SKM-1 (cell line): ENCODE results near the gene THAP4.
"Not testable (repeated sequence)": the region's sequence is repeated elsewhere in the genome, so short reads cannot be mapped to it uniquely, and the experiment has no call there.

ENCODE experiments used
- DNase-seq: peaks from one replicate; lab custom pipeline; 2025; ENCODE audit not compliant: unreplicated experiment; lab: John Stamatoyannopoulos, UW

Gene THAP4

DNA sequence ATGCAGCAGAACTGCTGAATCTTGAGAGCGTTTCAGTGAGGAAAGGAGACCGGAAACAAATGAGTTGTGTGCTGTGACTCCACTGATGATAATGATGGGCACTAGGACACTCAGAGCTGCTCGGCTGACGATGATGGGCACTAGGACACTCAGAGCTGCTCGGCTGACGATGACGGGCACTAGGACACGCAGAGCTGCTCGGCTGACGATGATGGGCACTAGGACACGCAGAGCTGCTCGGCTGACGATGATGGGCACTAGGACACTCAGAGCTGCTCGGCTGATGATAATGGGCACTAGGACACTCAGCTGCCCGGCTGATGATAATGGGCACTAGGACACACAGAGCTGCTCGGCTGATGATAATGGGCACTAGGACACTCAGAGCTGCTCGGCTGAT is 47.1 kb downstream of the THAP4 start:
- DNase-seq, result not testable (repeated sequence)

DNA sequence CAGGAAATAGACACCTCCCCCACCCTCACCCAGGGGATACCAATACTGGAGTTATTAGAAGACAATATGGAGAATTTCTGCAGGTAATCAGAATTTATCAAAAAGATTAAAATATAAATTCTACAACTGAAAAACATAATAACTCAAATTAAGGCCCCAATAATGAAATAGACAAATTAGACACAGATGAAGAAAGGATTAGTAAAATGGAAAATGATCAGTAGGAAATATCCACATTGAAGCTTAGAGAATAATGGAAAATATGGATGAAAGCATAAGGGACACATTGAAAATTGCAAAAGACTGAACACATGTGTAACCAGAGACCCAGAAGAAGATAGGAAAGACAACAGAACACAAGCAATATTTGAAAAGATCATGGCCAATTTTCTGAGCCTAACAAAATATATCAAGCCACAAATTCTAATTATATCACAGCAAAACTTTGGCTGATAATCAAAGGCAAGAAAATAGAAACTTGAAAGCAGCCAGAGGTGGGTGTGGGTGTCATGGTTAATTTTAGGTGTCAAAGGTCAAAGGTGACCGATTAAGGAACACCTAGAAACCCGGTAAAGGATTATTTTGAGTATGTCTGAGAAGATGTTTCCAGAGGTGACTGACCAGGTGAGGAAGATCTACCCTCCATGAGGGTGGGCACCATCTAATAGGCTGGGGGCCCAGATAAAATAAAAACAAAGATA is 50.2 kb downstream of the THAP4 start:
- DNase-seq, result no peak

DNA sequence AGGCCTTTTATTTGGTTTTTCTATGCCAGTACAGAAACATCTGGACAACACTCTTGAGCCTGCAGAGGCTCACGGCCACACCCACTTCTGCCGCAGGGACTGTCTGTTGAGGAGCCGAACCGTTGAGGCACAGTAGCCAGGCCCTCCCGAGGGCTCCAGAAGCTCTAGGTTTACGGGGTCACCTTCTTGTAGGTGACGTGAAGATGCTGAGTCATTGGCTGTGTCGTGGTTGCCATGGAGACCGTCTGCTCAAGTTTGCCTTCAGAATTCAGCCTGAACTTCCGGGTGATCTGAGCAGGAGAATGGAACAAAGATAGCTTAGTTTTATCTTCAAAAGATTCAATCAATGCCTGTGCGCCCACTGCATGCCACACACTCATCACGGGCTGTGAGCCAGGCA is 52.5 kb downstream of the THAP4 start:
- no peak for DNase-seq

DNA sequence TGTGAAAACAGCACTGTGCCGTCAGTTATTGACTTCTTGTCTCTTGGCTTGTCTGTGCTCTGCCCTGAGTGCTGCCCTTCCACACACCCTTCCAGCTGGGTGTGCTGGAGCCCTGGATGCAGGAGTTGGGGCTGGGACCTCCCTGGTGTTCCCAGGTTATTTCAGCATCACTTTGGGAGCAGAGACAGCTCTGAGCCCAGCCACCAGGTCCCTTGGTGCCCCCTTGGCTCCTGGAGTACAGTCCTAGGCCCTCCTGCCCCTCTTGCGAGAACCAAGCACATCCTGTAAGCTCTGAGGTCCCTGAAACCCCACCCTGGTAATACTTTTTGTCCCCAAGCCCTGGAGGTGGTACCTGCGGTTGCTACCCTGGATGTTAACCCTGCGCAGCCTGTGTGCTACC is 54.2 kb downstream of the THAP4 start:
- DNase-seq, result no peak

DNA sequence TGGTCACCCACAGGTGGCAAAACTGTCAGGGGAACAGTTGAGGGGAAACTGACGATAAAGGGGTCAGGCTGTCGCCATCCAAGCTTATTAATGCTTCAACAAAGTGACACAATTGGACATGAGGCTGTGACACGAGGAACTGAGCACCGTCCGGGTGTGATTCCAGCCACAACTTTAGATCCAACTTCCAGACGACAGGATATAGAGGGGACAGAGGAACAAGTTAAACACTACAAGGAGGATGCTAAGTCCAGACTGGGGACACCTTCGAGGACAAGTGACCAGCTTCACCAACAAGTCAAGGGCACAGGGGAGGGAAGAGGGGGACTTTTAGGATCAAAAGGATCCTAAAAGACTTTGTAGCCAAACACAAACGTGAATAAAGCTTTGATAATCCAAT is 54.6 kb downstream of the THAP4 start:
- no peak for DNase-seq

DNA sequence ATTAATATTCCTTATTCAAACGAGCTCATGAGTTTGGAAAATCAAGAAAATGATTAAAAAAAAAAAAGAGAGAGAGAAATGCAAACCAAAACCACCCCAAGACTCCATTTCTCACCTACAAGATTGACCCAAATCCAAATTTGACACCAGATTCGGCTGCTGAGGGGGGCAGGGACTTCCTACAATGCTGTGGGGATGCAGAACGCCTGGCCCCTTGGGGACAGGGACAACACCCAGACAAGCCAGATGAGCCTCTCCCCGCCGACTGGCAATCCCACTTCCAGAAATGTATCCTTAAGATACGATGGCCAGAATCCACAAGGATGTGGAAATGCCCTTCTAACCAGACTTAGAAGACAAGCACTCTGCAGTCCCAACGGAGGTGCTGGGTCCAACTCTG is 57.7 kb downstream of the THAP4 start:
- no peak for DNase-seq

DNA sequence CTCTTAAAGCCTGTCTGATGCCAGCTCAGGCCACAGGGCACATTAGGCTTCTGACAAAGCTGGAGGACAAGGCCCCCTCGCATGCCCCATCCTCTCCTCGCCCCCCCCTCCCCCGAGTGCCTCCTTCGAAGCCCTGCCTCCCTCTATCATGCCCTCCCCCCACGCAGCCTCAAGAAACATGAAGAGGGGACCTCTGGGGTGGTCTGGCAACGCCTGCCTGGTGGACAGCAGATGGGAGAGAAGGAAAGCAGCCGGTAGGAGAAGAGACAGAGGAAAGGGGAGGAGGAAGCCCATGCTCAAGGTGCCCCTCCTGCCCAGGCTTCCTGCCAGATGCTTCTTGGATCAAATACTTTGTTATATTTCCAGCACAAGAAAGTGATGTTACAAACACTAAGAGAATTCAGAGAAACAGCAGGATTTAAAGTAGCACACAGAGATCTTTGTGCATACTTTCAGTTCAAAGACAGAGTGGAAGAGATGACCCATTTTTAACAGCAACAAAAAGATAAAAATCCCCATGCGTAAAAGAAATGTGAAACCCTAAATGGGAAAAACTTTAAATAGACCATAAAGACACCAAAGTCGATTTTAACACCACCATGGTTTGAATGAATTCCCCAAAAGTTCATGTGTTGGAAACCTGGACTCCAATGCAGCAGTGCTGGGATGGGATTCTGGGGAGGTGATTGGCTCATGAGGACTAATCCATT is 59.4 kb downstream of the THAP4 start:
- no peak for DNase-seq

DNA sequence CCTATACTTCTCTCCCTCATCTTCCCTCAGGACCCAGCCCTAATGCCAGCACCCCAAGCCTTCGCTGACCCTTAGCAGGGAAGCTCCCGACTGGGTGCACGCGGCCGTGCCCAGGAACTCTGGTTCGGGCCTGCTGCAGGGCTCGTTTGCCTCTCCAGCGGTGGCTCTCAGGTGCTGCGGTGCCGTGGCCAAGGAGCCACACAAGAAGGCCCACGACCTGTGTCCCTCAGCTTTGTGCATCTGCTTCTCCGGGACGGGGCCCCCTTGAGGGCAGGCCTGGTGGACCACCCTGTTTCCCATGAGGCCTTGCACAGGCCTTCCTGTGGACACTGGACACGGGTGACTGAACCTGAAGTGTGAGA is 60.7 kb downstream of the THAP4 start:
- no peak for DNase-seq

DNA sequence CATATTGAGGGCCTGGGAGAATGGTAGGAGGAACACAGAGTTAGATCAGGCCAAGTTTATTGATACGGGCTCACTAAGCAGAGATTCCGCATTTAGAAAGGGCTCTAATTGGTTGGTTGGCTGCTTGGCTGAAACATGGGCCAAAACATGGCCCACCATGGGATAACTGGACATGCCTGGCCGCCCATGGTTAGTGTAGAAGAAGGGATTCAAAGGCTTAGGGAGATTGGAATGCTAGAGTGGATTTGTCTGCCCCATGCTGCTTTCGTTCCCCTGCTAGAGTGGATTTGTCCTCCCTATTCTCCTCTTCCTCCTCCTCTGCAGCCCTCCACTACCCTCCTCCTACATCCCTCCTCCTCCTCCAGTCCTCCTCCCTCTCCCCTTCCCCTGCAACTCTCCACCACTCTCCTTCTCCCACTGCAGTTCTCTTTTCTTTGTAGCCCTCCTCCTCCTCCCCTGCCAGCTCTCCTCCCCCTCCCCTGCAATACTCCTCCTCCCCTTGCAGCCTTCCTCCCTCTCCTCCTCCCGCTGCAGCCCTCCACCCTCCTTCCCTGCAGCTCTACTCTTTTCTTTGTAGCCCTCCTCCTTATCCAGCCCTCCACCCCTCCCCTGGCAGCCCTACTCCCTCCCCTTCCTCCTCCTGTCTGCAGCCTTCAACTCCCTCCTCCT is 61.2 kb downstream of the THAP4 start:
- no peak for DNase-seq

DNA sequence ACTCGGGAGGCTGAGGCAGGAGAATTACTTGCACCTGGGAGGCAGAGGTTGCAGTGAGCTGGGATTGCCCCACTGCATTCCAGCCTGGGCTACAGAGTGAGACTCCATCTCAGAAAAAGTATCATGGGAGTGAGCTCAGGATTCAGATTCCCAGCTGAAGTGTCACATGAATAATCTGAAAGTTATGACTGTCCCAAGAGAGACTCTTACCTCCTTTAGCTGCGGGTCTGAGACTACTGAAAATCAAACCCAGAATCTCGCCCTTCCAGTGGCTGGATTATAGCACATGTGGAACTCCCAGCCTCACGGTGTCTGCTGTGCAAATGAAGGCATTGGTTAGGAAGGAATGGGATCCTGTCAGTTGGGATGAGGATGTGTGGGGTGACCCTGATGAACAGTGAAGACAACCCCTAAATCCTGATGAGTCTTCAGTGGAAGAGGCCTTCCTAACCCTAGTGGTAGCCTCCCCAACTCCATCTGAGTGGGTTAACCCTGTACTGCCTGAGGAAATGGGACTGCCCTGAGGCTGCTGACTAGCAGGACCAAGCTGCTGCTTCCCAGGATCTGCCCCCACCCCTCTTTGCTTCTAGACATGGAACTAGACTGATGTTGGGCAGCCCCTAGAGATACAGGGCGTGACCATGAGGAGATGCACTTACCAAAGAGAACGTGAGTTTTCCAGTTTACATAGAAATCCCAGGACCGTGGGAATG is 61.9 kb downstream of the THAP4 start:
- DNase-seq, result no peak

DNA sequence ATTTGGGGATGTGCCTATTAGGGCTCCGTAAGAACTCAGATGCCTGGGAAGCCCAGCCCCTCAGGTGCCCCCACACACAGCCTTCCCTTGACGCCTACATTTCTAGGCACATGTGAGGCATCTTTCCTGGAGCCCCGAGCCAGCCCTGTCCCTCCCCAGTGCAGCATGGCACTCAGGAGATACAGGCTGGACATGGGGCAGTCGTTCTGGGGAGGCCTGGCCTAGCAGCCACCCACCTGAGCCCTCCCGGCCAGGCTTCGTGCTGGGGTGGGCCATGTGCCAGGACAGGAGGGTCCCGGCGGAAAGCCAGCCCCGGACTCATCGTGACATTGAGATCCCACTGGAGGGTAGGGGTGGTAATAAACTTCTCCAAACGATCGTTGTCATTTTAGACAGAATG is 63.2 kb downstream of the THAP4 start:
- DNase-seq, result no peak

DNA sequence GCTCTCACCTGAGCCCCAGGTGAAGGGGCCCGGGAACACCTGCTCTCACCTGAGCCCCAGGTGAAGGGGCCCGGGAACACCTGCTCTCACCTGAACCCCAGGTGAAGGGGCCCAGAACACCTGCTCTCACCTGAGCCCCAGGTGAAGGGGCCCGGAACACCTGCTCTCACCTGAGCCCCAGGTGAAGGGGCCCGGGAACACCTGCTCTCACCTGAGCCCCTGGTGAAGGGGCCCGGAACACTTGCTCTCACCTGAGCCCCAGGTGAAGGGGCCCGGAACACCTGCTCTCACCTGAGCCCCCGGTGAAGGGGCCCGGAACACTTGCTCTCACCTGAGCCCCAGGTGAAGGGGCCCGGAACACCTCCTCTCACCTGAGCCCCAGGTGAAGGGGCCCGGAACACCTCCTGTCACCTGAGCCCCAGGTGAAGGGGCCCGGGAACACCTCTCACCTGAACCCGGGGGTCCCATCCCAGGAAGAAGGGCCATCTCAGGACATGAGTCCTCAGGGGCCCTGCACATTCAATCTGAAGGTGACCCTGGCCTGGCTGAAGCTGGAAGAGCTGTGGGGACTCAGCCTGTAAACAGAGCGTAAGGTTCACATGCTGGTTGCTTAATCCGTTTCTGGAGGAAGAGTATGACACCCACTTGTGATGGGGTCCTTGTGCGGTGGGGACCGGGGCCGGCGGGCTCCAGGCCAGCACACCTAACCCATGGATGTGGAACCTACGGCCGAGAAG is 63.9 kb downstream of the THAP4 start:
- DNase-seq, result not testable (repeated sequence)

DNA sequence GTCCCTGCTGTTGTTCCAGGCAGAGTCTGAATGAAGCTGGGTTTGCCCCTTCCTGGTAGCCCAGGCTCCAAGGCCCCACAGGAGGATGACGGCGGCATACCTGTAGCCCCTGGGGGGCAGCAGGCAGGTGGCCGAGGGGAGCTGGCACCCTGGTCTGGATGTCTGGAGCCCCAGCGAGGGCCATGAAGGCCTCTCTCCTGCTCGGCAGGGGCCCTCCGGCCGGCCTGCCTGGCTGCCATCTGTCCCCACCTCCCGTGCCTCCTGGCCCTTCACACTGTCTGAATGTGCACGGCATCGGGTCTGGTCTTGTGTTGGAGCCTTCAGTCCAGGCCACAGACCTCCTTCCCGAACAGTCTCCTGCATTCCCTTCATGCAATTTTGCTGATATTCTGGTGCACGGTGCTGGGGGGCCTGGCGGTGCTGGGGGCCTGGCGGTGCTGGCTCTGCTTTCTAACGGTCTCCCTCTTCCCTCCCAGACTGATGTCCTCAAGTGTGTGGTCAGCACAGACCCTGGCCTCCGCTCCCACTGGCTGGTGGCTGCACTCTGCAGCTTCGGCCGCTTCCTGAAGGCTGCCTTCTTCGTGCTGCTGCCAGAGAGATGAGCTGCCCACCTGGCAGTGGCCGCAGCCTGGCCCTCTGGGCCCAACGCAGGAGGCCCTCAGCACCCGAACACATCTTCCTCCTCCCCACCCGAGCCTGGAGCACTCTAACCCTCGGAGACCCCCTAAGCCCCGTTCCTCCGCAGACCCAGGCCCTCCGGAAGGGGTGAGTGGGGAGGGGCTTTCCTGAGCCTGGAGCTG is 64.9 kb downstream of the THAP4 start:
- DNase-seq, result no peak

DNA sequence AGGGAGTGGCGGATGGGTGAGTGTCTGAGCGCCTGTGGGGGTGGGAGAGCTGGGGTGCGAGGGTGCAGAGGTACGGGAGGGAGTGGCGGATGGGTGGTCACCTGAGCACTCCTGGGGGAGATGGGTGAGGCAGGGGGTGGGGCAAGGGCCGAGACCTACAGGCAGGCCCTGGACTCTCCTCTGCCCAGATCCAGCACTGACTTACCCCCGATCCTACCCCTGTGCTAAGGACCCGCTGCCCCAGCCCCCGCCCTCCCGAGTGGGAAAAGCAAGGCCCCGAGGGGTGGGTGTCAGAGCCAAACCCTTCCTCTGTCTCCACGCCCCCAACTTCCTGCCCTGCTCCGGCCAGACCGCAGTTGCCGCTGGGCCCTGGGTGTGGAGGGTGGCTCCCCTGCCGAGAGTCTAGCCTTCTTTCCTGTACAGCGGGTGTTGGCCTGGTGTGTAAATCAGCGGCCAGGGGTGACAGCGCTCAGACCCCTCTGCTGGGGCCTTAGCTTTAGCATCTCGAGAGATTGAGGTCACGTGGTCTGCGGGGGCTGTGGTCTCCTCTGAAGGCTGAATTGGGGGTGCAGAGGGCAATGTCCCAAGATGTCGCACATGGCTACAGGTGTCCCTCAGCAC is 65.9 kb downstream of the THAP4 start:
- no peak for DNase-seq

DNA sequence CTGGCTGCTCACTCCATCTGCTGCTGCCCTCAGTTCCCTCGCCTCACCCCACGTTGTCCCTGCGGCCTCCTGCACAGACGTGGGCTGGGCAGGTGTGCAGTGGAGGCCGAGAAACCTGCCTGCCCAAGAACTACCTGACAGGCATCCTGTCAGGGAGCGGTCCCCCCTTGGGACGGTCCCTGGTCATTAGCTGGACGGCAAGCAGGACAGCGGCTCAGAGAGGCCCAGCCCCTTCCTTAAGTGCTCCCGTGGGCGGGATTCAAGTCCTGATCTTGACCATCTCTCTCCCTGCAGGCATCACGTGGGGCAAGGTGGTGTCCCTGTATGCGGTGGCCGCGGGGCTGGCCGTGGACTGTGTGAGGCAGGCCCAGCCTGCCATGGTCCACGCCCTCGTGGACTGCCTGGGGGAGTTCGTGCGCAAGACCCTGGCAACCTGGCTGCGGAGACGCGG is 67.1 kb downstream of the THAP4 start:
- DNase-seq, result no peak

DNA sequence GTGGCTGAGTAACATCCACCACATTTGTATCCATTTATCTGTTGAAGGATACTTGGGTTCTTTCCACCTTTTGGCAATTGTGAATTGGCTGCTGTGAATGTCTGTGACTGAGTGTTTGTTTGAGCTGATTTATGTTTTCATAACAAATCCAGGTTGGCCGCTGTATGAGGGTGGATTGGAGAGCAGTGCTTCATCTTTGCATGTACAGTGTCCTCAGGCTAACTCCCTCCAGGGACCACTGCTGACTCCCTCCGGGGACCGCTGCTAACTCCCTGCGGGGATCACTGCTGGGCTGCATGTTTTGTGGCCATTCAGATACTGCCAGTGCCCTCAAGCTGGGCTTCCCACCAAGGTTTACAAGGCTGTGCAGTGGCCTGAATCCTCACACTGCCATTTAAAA is 68.2 kb downstream of the THAP4 start:
- no peak for DNase-seq

DNA sequence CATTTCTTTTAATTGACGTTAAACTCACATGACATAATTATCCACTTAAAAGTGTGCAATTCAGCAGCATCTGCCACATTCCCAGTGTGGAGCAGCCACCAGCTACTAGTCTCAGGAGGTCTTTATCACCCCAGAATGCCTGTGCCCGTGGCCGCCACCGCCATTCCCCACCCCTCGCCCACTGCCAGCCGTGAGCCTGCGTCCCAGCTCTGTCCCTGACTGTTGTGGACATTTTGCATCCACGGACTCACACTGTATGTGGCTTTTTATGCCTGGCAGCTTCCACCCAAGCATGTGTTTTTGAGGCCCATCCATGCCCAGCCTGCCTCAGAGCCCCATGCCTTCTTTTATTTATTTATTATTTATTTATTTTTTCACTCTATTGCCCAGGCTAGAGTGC is 69.2 kb downstream of the THAP4 start:
- DNase-seq, result no peak

DNA sequence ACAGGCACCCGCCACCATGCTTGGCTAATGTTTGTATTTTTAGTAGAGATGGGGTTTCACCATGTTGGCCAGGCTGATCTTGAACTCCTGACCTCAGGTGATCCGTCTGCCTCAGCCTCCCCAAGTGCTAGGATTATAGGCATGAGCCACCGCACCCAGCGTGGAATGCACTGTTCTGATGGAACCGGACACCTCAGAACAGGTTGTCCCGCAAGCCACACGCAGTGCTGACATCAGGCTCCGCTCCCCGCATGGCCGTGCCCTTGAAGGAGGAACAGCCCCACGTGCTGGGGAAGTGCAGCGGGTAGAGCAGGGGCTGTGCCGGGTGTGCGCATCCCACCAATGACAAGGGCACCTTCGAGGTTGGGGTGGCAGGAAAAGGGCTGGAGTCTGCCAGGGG is 69.7 kb downstream of the THAP4 start:
- not testable (repeated sequence) for DNase-seq

DNA sequence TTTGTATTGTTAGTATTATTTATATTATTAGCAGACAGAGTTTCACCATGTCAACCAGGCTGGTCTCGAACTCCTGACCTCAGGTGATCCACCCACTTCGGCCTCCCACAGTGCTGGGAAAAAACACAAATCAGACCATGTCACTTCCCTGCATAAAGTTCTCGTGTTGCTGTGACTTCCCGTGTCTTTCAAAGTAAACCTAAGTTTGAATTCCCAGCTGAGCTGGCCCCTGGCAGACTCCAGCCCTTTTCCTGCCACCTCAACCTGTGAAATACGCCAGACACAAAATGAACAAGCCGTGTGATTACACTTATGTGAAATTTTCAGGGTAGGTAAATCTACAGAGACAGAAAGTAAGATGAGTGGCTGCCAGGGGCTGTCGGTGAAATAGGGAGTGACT is 70.5 kb downstream of the THAP4 start:
- no peak for DNase-seq

DNA sequence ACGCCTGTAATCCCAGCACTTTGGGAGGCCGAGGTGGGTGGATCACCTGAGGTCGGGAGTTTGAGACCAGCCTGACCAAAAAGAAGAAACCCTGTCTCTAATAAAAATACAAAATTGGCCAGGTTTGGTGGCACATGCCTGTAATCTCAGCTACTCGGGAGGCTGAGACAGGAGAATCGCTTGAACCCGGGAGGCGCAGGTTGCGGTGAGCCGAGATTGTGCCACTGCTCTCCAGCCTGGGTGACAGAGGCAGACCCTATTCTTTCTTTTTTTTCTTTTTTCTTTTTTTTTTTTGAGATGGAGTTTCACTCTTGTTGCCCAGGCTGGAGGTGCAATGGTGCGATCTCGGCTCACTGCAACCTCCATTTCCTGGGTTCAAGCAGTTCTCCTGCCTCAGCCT is 70.9 kb downstream of the THAP4 start:
- DNase-seq, result not testable (repeated sequence)
